ENCODE results near the gene ARL4A. TPM values are rescaled to one million over a fixed set of nuclear protein-coding genes. Genes with fewer than 3 reads are reported as not detected.
"Not testable (repeated sequence)": the region's sequence is repeated elsewhere in the genome, so short reads cannot be mapped to it uniquely, and the experiment has no call there.

The ARL4A gene
- total and polyA plus RNA-seq, 9 of the 15 experiments (the other 6 are each of a cell fraction or from before 2014, with no cell fraction given): 118 to 688 (median 172) TPM

GRCh38 chr7:12687718-12688171 lies 312 bp downstream of the ARL4A start (continued):
- TF ChIP-seq ZNF592 (IDR thresholded peaks at IDR 0.05): 0 out of 2 replicates have a peak, but pooled peaks have one; percentile 42
- TF ChIP-seq CXXC5 (CRISPR knock-in tag; IDR thresholded peaks at IDR 0.05): no peak
- TF ChIP-seq ZNF324 (CRISPR knock-in tag; IDR thresholded peaks at IDR 0.05): 0 out of 2 replicates have a peak, but pooled peaks have one; percentile 6

- H3K27me3 ChIP-seq (ENCODE audit: control insufficient read depth in 2 of 2, insufficient read depth in 2 of 2, low read length in 2 of 2); H3K9me1 ChIP-seq (ENCODE audit: control insufficient read depth, insufficient read depth, low read length); in situ Hi-C loops (cut with MboI); DNase-seq (ENCODE audit: extremely low read depth in 1 of 4, low spot score in 3 of 4); BruUV-seq (replicated peaks); H2AFZ ChIP-seq (ENCODE audit: low read depth, low read length); H3K9me3 ChIP-seq (replicated peaks; ENCODE audit: control insufficient read depth, insufficient read depth, low read depth, low read length): not testable (repeated sequence)
- peaks cover 9 to 11% of the 10 kb centered on the region in 2 experiments; a peak in 4 of 5 replicates for H3K4me1 ChIP-seq (replicated peaks in 1 of 2; ENCODE audit: control insufficient read depth in 2 of 2, insufficient read depth in 2 of 2, low read length in 2 of 2)
- H3K79me2 ChIP-seq (ENCODE audit: control insufficient read depth, insufficient read depth, low read length): peaks cover 72% of the 10 kb centered on the region
- ATAC-seq (peak; percentile 2; the same call in 2 of the 3 replicates), FAIRE-seq (peak; percentile 32)
- peak overlapping the region in 1 of 2 experiments; percentile 81; a peak in 3 of 4 replicates for H3K9ac ChIP-seq (ENCODE audit: insufficient read depth in 1 of 2, low read depth in 2 of 2, low read length in 2 of 2)
- H3K4me3 ChIP-seq: peak overlapping the region; percentile 61
- CTCF ChIA-PET (ENCODE audit: low intra/inter-chr PET ratio): interaction anchor here (2.4 kb wide), 1 partner anchor 574 kb away, joined by 15 read pairs; no protein-coding TSS in a partner anchor
- intact Hi-C loops (cut with micrococcal nuclease): loop anchor here (5.0 to 10.0 kb wide), 2 partner anchors 109 to 346 kb away; no protein-coding TSS in a partner anchor
- peaks cover 34% of the 10 kb centered on the region for H4K20me1 ChIP-seq (replicated peaks; ENCODE audit: control insufficient read depth, insufficient read depth, low read length)
- WGBS (ENCODE audit: insufficient coverage, low coverage, missing lambda C conversion rate): 0% methylated on average over 1 of the region's 3 CpGs
- peak overlapping the region; percentile 47; the same call in 1 of the 3 replicates for H3K27ac ChIP-seq (ENCODE audit: extremely low read depth, low read depth, low read length)
- peaks cover 46% of the 10 kb centered on the region for H3K36me3 ChIP-seq (ENCODE audit: control insufficient read depth, insufficient read depth, low read length)
- H3K4me2 ChIP-seq (ENCODE audit: insufficient read depth, low read length): peak overlapping the region; percentile 84
- POLR2A ChIA-PET: interaction anchor here (0.5 to 2.2 kb wide), 3 partner anchors 71 to 543 kb away, joined by 4 to 7 read pairs (median 4); no protein-coding TSS in a partner anchor
- peak; percentile 91 for TF ChIP-seq ZBTB40 (IDR thresholded peaks at IDR 0.05)
- peak; percentile 65; the same call in 1 of the 2 replicates for TF ChIP-seq ZBTB40 (CRISPR knock-in tag; IDR thresholded peaks at IDR 0.05)
Observed at GRCh38 chr7:12688485-12689170, 1.2 kb downstream of the ARL4A start.
